ENCODE measurements around the gene METTL27. TPM values are rescaled to one million over a fixed set of nuclear protein-coding genes. Genes with fewer than 3 reads are reported as not detected.

The METTL27 gene
- total and polyA plus RNA-seq, 4 donors: 1.0 to 1.7 (median 1.6) TPM

- DNase-seq (ENCODE audit: low spot score): no peak
- WGBS: 66% methylated on average over 13 of the region's 13 CpGs
- Histone ChIP-seq H3K9me3 (ENCODE audit: control insufficient read depth in 4 of 4, low read length in 3 of 4) (no peaks in the 10 kb centered on the region), H3K9ac (ENCODE audit: low read depth in 1 of 2, low read length in 2 of 2) (no peak overlapping the region), H3K27me3 (ENCODE audit: control insufficient read depth in 4 of 4, insufficient read depth in 4 of 4, low read length in 3 of 4) (no peaks in the 10 kb centered on the region), H3K36me3 (ENCODE audit: control insufficient read depth in 4 of 4, insufficient read depth in 3 of 4, low read depth in 1 of 4, low read length in 3 of 4) (no peaks in the 10 kb centered on the region), H3K4me3 (ENCODE audit: low read depth in 1 of 3, low read length in 3 of 3) (no peak overlapping the region), H3K4me1 (ENCODE audit: control insufficient read depth in 4 of 4, insufficient read depth in 4 of 4, low read length in 3 of 4) (no peaks in the 10 kb centered on the region), H3K27ac (ENCODE audit: low read depth in 1 of 2, low read length in 2 of 2) (no peak overlapping the region)
- TF ChIP-seq FOXA1 (IDR thresholded peaks at IDR 0.05) (no peak), HNF4A (conservative IDR thresholded peaks at IDR 0.05) (no peak), CTCF (IDR thresholded peaks at IDR 0.05; ENCODE audit: low read depth, low read length, missing input control) (no peak), YY1 (IDR thresholded peaks at IDR 0.05) (no peak), RAD21 (IDR thresholded peaks at IDR 0.05) (no peak), FOXA2 (IDR thresholded peaks at IDR 0.05) (no peak), TAF1 (conservative IDR thresholded peaks at IDR 0.05) (no peak), HNF4G (IDR thresholded peaks at IDR 0.05) (no peak), GABPA (IDR thresholded peaks at IDR 0.05 in 1 of 2, conservative IDR thresholded peaks at IDR 0.05 in 1 of 2) (no peak), ZBTB33 (IDR thresholded peaks at IDR 0.05) (no peak), JUND (IDR thresholded peaks at IDR 0.05) (no peak), RXRA (IDR thresholded peaks at IDR 0.05) (no peak), MAX (IDR thresholded peaks at IDR 0.05) (no peak), SP1 (IDR thresholded peaks at IDR 0.05) (no peak), ATF3 (IDR thresholded peaks at IDR 0.05) (no peak)
These were observed 8.9 kb downstream of the METTL27 start for GRCh38 chr7:73833251-73833919.

GRCh38 chr7:73832806-73833205, 9.5 kb downstream of the METTL27 start:
- no peaks in the 10 kb centered on the region for H3K36me3 ChIP-seq (ENCODE audit: control insufficient read depth in 4 of 4, insufficient read depth in 3 of 4, low read depth in 1 of 4, low read length in 3 of 4)
- 53% methylated on average over 13 of the region's 13 CpGs for WGBS
- no peaks in the 10 kb centered on the region for H3K9me3 ChIP-seq (ENCODE audit: control insufficient read depth in 4 of 4, low read length in 3 of 4)
- no peaks in the 10 kb centered on the region for H3K27me3 ChIP-seq (ENCODE audit: control insufficient read depth in 4 of 4, insufficient read depth in 4 of 4, low read length in 3 of 4)
- no peak overlapping the region for H3K27ac ChIP-seq (ENCODE audit: low read depth in 1 of 2, low read length in 2 of 2)
- TF ChIP-seq RXRA (IDR thresholded peaks at IDR 0.05) (no peak), NR2F2 (IDR thresholded peaks at IDR 0.05) (no peak), HNF4G (IDR thresholded peaks at IDR 0.05) (no peak), MAX (IDR thresholded peaks at IDR 0.05) (no peak), FOXA2 (IDR thresholded peaks at IDR 0.05) (no peak), YY1 (IDR thresholded peaks at IDR 0.05) (no peak), REST (IDR thresholded peaks at IDR 0.05) (no peak), TAF1 (conservative IDR thresholded peaks at IDR 0.05) (no peak), SP1 (IDR thresholded peaks at IDR 0.05) (no peak), CTCF (IDR thresholded peaks at IDR 0.05; ENCODE audit: low read depth, low read length, missing input control) (no peak), GABPA (IDR thresholded peaks at IDR 0.05 in 1 of 2, conservative IDR thresholded peaks at IDR 0.05 in 1 of 2) (no peak), EGR1 (IDR thresholded peaks at IDR 0.05; ENCODE audit: low read depth in 2 of 2) (no peak), FOXA1 (IDR thresholded peaks at IDR 0.05) (no peak), JUND (IDR thresholded peaks at IDR 0.05) (no peak), HNF4A (conservative IDR thresholded peaks at IDR 0.05) (no peak)
- no peak overlapping the region for H3K9ac ChIP-seq (ENCODE audit: low read depth in 1 of 2, low read length in 2 of 2)
- H3K4me3 ChIP-seq (ENCODE audit: low read depth in 1 of 3, low read length in 3 of 3): no peak overlapping the region
- DNase-seq (ENCODE audit: low spot score): no peak
- H3K4me1 ChIP-seq (ENCODE audit: control insufficient read depth in 4 of 4, insufficient read depth in 4 of 4, low read length in 3 of 4): peaks cover 0 to 3% (median under 1%) of the 10 kb centered on the region in 4 donors

Measured in liver (tissue), 9 donors.